Astrocyte of the cerebellum (primary cell): Measurements from ENCODE around the gene SYT5.
A peak's percentile ranks its signal among the peaks of the same experiment; 100 is the strongest.

ENCODE experiments used
- DNase-seq: peaks from one replicate; pipeline ENCODE4 v3.0.0-alpha.2; 2011; ENCODE audit warnings: low read depth
- H3K4me3 ChIP-seq: 2 replicates; pipeline ENCODE4 v1.5.1; 2011; ENCODE audit warnings: mild to moderate bottlenecking, low read depth, low read length, moderate library complexity
- in situ Hi-C: cut with HindIII; loops from 2 replicates; pipeline ENCODE4 v1.10.0; 2017; ENCODE audit warnings: low sequenced_read_pairs
- TF ChIP-seq, protein P1 (sequence below): IDR thresholded peaks from 2 replicates; pipeline ENCODE4 v1.5.1; 2012; ENCODE audit warnings: low read length, low read depth, moderate library complexity, mild to moderate bottlenecking; ENCODE audit errors: missing control alignments

SYT5 gene

DNA sequence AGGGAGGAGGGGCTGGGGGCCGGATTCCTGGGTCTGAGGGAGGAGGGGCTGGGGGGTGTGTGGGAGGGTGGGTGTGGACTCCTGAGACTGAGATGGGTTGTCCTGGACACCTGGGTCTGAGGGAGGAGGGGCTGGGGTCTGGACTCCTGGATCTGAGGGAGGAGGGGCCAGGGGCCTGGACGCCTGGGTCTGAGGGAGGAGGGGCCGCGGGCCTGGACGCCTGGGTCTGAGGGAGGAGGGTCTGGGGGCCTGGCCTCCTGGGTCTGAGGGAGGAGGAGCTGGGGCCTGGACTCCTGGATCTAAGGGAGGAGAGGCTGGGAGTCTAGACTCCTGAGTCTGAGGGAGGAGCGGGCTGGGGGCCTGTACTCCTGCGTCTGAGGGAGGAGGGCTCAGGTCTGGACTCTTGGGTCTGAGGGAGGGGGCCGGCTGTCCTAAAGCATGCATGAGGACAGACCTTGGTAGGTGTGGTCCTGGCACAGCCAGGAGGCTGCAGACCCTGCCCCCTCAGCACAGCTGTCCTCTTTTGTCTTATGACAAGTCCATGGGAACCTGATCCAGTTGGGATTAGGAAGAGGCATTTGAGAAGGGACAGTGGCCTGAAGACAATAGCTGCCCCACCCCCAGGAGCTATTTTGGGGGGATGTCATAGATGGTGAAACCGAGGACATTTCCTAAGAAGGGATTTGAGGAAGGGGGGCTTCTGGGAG lies 32.4 kb downstream of the SYT5 start:
- no peak for DNase-seq

DNA sequence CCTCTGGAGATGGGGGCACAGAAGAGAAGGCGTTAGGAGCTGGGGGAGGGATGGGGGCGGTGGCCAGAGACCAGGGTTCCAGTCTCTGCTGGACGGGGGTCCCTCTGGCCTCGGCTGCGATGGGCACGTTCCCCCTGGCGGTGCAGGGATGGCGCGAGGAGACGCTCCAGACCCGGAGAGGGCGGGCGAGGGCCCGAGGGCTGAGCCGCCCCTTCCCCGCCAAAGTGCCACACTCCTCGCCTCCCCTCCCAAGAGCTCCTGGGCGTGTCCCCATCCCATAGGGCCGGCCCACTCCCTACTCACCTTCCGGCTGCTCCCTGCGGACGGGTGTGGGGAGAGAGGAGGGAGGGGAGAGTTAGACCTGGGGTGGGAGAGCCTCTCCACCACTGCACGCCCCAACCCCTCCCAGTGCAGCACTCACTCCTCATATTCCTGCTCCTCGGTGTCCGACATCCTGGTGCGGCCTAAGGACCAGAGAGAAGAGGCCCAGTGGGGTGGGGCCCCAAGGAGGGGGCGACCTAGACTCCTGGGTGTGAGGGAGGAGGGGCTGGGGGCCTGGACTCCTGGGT lies 33.3 kb downstream of the SYT5 start:
- in situ Hi-C loops, result no loop called here
- no peak overlapping the region for H3K4me3 ChIP-seq
- TF ChIP-seq, protein P1, sequence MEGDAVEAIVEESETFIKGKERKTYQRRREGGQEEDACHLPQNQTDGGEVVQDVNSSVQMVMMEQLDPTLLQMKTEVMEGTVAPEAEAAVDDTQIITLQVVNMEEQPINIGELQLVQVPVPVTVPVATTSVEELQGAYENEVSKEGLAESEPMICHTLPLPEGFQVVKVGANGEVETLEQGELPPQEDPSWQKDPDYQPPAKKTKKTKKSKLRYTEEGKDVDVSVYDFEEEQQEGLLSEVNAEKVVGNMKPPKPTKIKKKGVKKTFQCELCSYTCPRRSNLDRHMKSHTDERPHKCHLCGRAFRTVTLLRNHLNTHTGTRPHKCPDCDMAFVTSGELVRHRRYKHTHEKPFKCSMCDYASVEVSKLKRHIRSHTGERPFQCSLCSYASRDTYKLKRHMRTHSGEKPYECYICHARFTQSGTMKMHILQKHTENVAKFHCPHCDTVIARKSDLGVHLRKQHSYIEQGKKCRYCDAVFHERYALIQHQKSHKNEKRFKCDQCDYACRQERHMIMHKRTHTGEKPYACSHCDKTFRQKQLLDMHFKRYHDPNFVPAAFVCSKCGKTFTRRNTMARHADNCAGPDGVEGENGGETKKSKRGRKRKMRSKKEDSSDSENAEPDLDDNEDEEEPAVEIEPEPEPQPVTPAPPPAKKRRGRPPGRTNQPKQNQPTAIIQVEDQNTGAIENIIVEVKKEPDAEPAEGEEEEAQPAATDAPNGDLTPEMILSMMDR, result no peak
- DNase-seq, result no peak

More for the DNA sequence above, 32.4 kb downstream of the SYT5 start:
- in situ Hi-C loops, result no loop called here
- H3K4me3 ChIP-seq, result no peak overlapping the region
- TF ChIP-seq, protein P1, result no peak

DNA sequence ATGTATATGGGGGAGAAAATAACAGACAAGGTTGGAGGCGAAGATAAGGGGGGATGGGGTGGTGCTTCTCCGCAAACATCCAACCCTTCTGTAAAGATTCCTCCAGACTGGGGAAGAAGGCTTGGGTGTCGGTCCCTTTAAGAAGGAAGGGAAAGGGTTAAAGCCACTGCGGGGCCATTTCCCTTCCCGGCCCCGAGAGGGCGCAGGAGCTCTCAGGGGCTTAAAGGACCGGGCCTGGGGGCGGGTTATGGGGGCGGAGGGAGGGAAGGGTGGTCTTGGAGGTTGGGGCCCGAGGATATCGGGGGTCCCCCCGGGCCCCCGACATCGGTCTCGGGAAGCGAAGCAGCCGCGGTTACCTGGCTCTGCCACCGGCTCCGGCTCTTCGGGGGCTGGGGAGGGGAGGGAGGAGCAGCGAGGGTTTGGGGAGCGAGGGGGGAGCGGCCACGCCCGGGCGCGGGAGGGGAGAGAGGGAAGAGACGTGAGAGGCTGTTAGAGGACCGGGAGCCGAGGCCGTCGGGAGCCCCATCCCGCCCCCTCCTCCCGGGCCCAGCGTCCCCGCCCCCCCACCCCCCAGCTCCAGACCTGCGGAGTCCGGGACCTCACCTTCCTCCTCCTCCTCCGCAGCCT lies 33.9 kb downstream of the SYT5 start:
- H3K4me3 ChIP-seq, result no peak overlapping the region
- no peak for DNase-seq
- TF ChIP-seq, protein P1, result peak; percentile 50
- in situ Hi-C loops, result no loop called here

DNA sequence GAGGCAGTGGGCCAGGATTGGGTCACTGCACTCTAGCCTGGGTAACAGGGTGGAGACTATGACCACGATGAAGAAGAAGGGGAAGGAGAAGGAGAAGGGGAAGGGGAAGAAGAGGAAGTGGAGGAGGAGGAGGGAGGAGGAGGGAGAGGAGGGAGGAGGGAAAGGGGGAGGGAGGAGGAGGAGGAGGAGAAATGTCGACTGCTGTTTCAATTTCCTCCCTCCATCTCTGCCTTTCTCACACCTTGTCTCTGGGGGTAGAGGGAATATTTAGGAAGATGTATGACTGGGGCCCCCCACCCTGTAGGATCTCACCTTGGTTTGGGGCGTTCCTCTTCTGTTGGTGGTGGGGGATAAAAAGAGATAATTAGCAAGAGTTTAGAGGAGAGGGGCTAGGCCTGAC lies 34.9 kb downstream of the SYT5 start:
- in situ Hi-C loops, result no loop called here
- H3K4me3 ChIP-seq, result no peak overlapping the region
- TF ChIP-seq, protein P1, result no peak
- DNase-seq, result no peak

DNA sequence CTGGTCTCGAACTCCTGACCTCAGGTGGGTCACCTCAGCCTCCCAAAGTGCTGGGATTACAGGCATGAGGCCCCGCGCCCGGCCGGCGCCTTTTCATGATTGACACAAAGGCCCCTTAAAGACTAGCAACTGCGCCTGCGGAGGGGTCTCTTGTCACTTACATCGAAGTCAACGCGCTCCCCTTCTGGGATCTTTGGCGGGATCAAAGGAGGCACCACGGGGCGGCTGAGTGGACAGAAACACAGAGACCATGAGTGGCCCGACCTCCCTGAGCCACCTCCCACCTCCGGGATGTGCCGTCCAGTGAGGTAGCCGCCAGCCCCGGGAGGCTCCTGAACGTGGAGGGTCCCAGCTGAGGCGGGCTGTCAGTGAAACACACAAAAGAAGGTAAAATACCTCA lies 38.4 kb downstream of the SYT5 start:
- no peak overlapping the region for H3K4me3 ChIP-seq
- TF ChIP-seq, protein P1, result no peak
- DNase-seq, result no peak
- in situ Hi-C loops, result no loop called here

DNA sequence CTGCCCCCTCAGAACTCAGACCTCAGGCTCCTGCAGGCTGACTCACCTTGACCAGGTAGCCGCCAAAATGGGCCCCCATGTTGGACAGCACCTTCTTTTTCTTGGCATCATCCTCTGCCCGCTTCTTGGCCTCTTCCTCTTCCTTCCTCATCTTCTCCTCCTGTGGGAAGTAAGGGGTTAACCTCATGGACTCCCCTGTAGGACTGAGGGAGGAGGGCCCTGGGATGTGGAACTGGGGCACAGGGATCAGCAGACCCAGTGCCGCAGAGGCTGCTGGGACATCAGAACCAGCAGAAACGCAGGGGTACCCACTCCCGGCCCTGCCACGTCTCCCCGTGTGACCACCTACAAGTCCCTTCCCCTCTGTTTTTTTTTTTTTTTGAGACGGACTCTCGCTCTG lies 42.2 kb downstream of the SYT5 start:
- TF ChIP-seq, protein P1, result no peak
- in situ Hi-C loops, result no loop called here
- no peak for DNase-seq
- H3K4me3 ChIP-seq, result no peak overlapping the region
